GM19463 (cell line): ENCODE data around the gene AHDC1.
"Not testable (repeated sequence)": the region's sequence is repeated elsewhere in the genome, so short reads cannot be mapped to it uniquely, and the experiment has no call there.

Source experiments
- ATAC-seq: cut with Tn5 transposase; IDR thresholded peaks from one replicate; pipeline ENCODE4 v1.9.1; 2021; ENCODE audit warnings: mild to moderate bottlenecking, moderate library complexity; ENCODE audit not compliant: unreplicated experiment

Gene AHDC1

GRCh38 chr1:27603681-27604578 is at the start of gene AHDC1:
AHDC1 (minus strand) TSS chr1:27604144; CDS start chr1:27552115, 52,029 bp downstream.
- ATAC-seq = peak; percentile 55

- no peak for ATAC-seq
These were observed 48.3 kb upstream of the AHDC1 start for GRCh38 chr1:27652111-27652864.

- no peak for ATAC-seq
These were observed 46.7 kb upstream of the AHDC1 start for GRCh38 chr1:27650539-27651175.

- ATAC-seq = no peak
These were observed 46.2 kb upstream of the AHDC1 start for GRCh38 chr1:27650171-27650538.

- ATAC-seq = no peak
These were observed 45.3 kb upstream of the AHDC1 start for GRCh38 chr1:27649306-27649635.

- ATAC-seq = no peak
These were observed 44.8 kb upstream of the AHDC1 start for GRCh38 chr1:27648602-27649305.

GRCh38 chr1:27647328-27647727 is 43.4 kb upstream of the AHDC1 start:
- ATAC-seq = no peak

- no peak for ATAC-seq
These were observed 42.7 kb upstream of the AHDC1 start for GRCh38 chr1:27646676-27647075.

GRCh38 chr1:27645071-27645415 is 41.1 kb upstream of the AHDC1 start:
- ATAC-seq = no peak

GRCh38 chr1:27644369-27645070 is 40.6 kb upstream of the AHDC1 start:
- ATAC-seq = no peak

GRCh38 chr1:27643600-27644368 is 39.8 kb upstream of the AHDC1 start:
- no peak for ATAC-seq

GRCh38 chr1:27640514-27640913 is 36.6 kb upstream of the AHDC1 start:
- ATAC-seq = not testable (repeated sequence)

- ATAC-seq = no peak
These were observed 34.9 kb upstream of the AHDC1 start for GRCh38 chr1:27638805-27639204.

- ATAC-seq = no peak
These were observed 34.2 kb upstream of the AHDC1 start for GRCh38 chr1:27638047-27638734.

- ATAC-seq = no peak
These were observed 31.6 kb upstream of the AHDC1 start for GRCh38 chr1:27635396-27636142.

- no peak for ATAC-seq
These were observed 31.0 kb upstream of the AHDC1 start, which contains the start of gene FGR for GRCh38 chr1:27634985-27635367. FGR (minus strand) TSS chr1:27635185; CDS start chr1:27623916, 11,269 bp downstream.

GRCh38 chr1:27634177-27634984 is 30.4 kb upstream of the AHDC1 start:
- no peak for ATAC-seq
